ENCODE measurements around the gene SLC10A7.

The SLC10A7 gene

DNA sequence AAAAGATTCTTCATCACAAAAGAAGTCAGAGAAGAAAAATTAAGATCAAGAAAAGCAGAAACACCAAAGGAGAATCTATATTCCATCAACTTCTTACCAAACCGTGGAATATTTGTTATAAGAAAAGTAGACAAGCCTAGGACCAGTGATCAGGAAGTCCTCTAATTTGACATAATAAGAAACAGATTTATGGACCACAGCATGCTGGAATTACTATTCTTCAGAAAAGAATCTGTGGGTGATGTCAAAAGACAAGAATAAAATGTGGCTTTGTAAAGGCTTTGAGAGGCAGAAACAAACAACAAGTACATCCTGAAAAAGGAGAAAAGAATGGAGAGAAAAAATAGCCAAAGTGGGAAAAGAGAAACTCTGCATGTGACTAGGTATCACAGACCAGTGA lies 123.3 kb downstream of the SLC10A7 start:
- Histone ChIP-seq H3K4me3 (ENCODE audit: insufficient read length, low read depth) (no peak overlapping the region), H3K27me3 (ENCODE audit: insufficient read depth, insufficient read length) (no peaks in the 10 kb centered on the region), H3K9ac (ENCODE audit: insufficient read length, low read depth) (no peak overlapping the region), H3K9me3 (ENCODE audit: insufficient read depth, low read length) (no peaks in the 10 kb centered on the region), H3K36me3 (ENCODE audit: insufficient read depth, insufficient read length, low read length) (no peaks in the 10 kb centered on the region), H3K4me1 (ENCODE audit: insufficient read depth, insufficient read length) (no peaks in the 10 kb centered on the region)
- no peak for DNase-seq (ENCODE audit: low read depth, low spot score)
- TF ChIP-seq YY1 (IDR thresholded peaks at IDR 0.05; ENCODE audit: insufficient read depth, insufficient read length) (no peak), ZNF274 (IDR thresholded peaks at IDR 0.05; ENCODE audit: low read depth, low read length) (no peak), SUZ12 (IDR thresholded peaks at IDR 0.05; ENCODE audit: extremely low read depth, insufficient read depth, insufficient read length) (no peak)

DNA sequence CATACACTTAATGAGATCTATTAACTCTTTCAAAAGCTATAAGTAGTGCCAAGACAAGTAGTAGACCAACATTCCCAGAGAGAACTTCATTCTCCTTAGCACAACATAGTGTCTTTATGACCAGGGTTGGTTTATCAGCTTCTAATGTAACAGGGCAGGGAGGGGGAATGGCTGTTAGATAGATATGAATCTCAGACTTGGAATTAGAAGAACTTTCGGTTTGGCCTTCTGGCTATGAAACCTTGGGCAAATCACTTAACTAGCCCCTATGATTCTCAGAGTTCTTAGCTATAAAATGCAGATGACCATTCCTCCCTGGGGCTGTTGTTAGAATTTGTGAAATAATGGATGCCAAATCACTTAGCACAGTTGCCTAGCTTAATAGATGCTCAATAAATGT lies 132.2 kb downstream of the SLC10A7 start:
- no peaks in the 10 kb centered on the region for H3K27me3 ChIP-seq (ENCODE audit: insufficient read depth, insufficient read length)
- H3K36me3 ChIP-seq (ENCODE audit: insufficient read depth, insufficient read length, low read length): no peaks in the 10 kb centered on the region
- H3K4me1 ChIP-seq (ENCODE audit: insufficient read depth, insufficient read length): no peaks in the 10 kb centered on the region
- H3K9ac ChIP-seq (ENCODE audit: insufficient read length, low read depth): no peak overlapping the region
- no peaks in the 10 kb centered on the region for H3K9me3 ChIP-seq (ENCODE audit: insufficient read depth, low read length)
- DNase-seq (ENCODE audit: low read depth, low spot score): no peak
- TF ChIP-seq YY1 (IDR thresholded peaks at IDR 0.05; ENCODE audit: insufficient read depth, insufficient read length): no peak
- TF ChIP-seq ZNF274 (IDR thresholded peaks at IDR 0.05; ENCODE audit: low read depth, low read length): no peak
- TF ChIP-seq SUZ12 (IDR thresholded peaks at IDR 0.05; ENCODE audit: extremely low read depth, insufficient read depth, insufficient read length): no peak
- H3K4me3 ChIP-seq (ENCODE audit: insufficient read length, low read depth): no peak overlapping the region

DNA sequence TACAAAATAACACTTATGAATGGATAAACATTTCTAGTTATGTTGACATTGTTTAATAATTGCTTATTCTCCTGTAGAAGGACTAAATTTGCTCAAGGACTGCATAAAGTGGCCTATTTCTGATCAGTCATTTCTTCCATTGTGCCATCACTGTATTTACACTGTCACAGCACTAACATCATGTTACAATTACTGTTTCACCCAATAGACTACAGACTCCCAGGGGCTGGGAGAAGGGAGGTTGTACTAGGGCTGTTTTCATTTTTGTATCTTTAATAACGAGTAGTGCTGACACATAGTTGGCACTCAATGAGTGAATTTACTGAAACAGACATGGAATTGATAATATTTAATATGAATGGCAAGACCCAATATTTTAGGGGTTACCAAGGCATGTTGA lies 139.5 kb downstream of the SLC10A7 start:
- no peaks in the 10 kb centered on the region for H3K4me1 ChIP-seq (ENCODE audit: insufficient read depth, insufficient read length)
- DNase-seq (ENCODE audit: low read depth, low spot score): no peak
- no peaks in the 10 kb centered on the region for H3K36me3 ChIP-seq (ENCODE audit: insufficient read depth, insufficient read length, low read length)
- H3K4me3 ChIP-seq (ENCODE audit: insufficient read length, low read depth): no peak overlapping the region
- H3K27me3 ChIP-seq (ENCODE audit: insufficient read depth, insufficient read length): no peaks in the 10 kb centered on the region
- TF ChIP-seq YY1 (IDR thresholded peaks at IDR 0.05; ENCODE audit: insufficient read depth, insufficient read length) (no peak), SUZ12 (IDR thresholded peaks at IDR 0.05; ENCODE audit: extremely low read depth, insufficient read depth, insufficient read length) (no peak), ZNF274 (IDR thresholded peaks at IDR 0.05; ENCODE audit: low read depth, low read length) (no peak)
- no peaks in the 10 kb centered on the region for H3K9me3 ChIP-seq (ENCODE audit: insufficient read depth, low read length)
- H3K9ac ChIP-seq (ENCODE audit: insufficient read length, low read depth): no peak overlapping the region

DNA sequence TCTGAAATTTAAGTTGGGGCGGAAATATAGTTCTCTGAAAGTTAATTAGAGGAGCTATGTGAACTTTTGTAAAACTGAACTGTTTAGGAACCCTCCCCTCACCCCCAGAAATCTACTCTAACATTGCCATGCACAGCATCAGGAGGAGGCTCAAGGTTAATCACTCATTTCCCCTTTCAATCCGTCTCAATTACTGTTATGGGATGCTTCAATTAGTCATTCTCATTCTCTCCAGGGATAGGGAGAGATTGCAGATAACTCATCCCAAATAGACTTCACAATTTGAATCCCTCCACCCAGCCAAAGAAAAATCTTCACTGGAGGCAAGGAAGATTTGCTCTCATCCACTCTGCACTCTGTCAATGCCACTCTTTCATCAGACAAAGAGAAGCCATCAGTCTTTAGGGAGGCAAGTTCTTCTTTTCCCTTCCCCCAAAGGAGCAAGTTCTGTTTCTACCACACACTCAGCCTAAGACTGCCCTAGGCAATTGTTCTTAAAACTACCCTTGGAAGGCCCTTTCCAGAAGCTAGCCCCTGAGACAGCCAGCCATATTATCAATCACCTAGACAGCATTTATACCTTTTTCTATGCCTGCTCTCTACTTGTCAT lies 140.4 kb downstream of the SLC10A7 start:
- Histone ChIP-seq H3K4me1 (ENCODE audit: insufficient read depth, insufficient read length) (no peaks in the 10 kb centered on the region), H3K9me3 (ENCODE audit: insufficient read depth, low read length) (no peaks in the 10 kb centered on the region; the same call in 1 of the 2 replicates), H3K36me3 (ENCODE audit: insufficient read depth, insufficient read length, low read length) (no peaks in the 10 kb centered on the region), H3K4me3 (ENCODE audit: insufficient read length, low read depth) (no peak overlapping the region), H3K9ac (ENCODE audit: insufficient read length, low read depth) (no peak overlapping the region), H3K27me3 (ENCODE audit: insufficient read depth, insufficient read length) (no peaks in the 10 kb centered on the region)
- peak; percentile 6 for DNase-seq (ENCODE audit: low read depth, low spot score)
- TF ChIP-seq SUZ12 (IDR thresholded peaks at IDR 0.05; ENCODE audit: extremely low read depth, insufficient read depth, insufficient read length): no peak
- no peak for TF ChIP-seq YY1 (IDR thresholded peaks at IDR 0.05; ENCODE audit: insufficient read depth, insufficient read length)
- no peak for TF ChIP-seq ZNF274 (IDR thresholded peaks at IDR 0.05; ENCODE audit: low read depth, low read length)

DNA sequence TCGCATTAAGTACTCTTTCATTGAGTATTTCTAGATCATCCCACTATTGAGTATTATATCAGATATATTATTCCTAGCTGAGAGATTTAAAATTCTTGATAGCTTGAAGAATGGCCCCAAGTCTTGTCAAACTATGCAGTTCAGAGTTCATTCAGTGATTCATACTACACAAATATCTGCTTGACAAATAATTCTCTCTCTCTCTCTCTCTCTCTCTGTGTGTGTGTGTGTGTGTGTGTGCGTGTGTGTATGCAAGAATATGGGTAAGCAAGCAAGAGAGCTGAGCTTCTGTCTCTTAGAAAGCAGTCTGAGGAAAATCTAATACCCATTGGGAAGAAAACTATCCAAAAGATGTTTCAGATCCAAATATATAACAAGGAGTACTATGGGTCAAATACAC lies 142.0 kb downstream of the SLC10A7 start:
- Histone ChIP-seq H3K27me3 (ENCODE audit: insufficient read depth, insufficient read length) (no peaks in the 10 kb centered on the region), H3K36me3 (ENCODE audit: insufficient read depth, insufficient read length, low read length) (no peaks in the 10 kb centered on the region), H3K9me3 (ENCODE audit: insufficient read depth, low read length) (no peaks in the 10 kb centered on the region; the same call in 1 of the 2 replicates), H3K9ac (ENCODE audit: insufficient read length, low read depth) (no peak overlapping the region), H3K4me3 (ENCODE audit: insufficient read length, low read depth) (no peak overlapping the region), H3K4me1 (ENCODE audit: insufficient read depth, insufficient read length) (no peaks in the 10 kb centered on the region)
- TF ChIP-seq YY1 (IDR thresholded peaks at IDR 0.05; ENCODE audit: insufficient read depth, insufficient read length): no peak
- TF ChIP-seq SUZ12 (IDR thresholded peaks at IDR 0.05; ENCODE audit: extremely low read depth, insufficient read depth, insufficient read length): no peak
- no peak for TF ChIP-seq ZNF274 (IDR thresholded peaks at IDR 0.05; ENCODE audit: low read depth, low read length)
- DNase-seq (ENCODE audit: low read depth, low spot score): no peak

DNA sequence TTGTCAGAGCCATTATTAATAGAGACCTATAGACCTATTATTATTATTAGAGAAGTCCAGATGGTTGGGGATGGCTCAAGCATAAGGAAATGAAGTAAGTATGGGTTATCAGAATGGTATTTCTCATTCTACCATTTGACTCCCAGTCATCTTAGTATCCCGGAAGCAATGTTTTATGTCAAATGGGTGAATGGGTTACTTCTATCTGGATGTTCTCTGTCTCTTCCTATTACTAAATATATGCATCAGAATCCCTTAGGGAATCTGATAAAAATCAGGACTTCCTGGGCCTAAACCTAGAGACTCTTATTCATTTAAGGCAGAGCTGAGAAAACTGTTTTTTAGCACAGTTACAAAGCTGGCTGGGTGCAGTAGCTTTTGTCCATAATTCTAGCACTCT lies 149.9 kb downstream of the SLC10A7 start:
- TF ChIP-seq SUZ12 (IDR thresholded peaks at IDR 0.05; ENCODE audit: extremely low read depth, insufficient read depth, insufficient read length): no peak
- Histone ChIP-seq H3K4me3 (ENCODE audit: insufficient read length, low read depth) (no peak overlapping the region), H3K9me3 (ENCODE audit: insufficient read depth, low read length) (no peaks in the 10 kb centered on the region; the same call in 1 of the 2 replicates), H3K4me1 (ENCODE audit: insufficient read depth, insufficient read length) (no peaks in the 10 kb centered on the region), H3K9ac (ENCODE audit: insufficient read length, low read depth) (no peak overlapping the region), H3K27me3 (ENCODE audit: insufficient read depth, insufficient read length) (no peaks in the 10 kb centered on the region), H3K36me3 (ENCODE audit: insufficient read depth, insufficient read length, low read length) (no peaks in the 10 kb centered on the region)
- DNase-seq (ENCODE audit: low read depth, low spot score): no peak

DNA sequence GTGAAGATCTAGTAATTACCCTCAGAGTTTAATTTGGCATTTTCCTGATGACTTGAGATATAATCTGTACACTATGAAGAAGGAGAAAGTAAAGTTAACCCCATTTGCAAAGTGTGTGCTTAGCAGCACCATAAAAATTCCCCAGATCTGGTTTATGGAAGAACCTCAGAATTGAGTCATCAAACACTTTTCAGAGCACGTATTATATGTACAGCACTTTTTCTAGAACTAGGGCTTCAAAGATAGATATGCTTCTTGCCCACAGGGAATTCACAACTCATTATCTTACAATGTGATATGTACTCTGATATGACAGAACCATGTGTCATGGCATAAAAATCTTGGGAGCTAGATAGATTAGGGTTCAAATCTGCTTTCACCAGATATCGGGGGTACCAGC lies 150.9 kb downstream of the SLC10A7 start:
- H3K9me3 ChIP-seq (ENCODE audit: insufficient read depth, low read length): no peaks in the 10 kb centered on the region
- H3K9ac ChIP-seq (ENCODE audit: insufficient read length, low read depth): no peak overlapping the region
- TF ChIP-seq SUZ12 (IDR thresholded peaks at IDR 0.05; ENCODE audit: extremely low read depth, insufficient read depth, insufficient read length) (no peak), ZNF274 (IDR thresholded peaks at IDR 0.05; ENCODE audit: low read depth, low read length) (no peak), YY1 (IDR thresholded peaks at IDR 0.05; ENCODE audit: insufficient read depth, insufficient read length) (no peak)
- no peak overlapping the region for H3K4me3 ChIP-seq (ENCODE audit: insufficient read length, low read depth)
- H3K4me1 ChIP-seq (ENCODE audit: insufficient read depth, insufficient read length): no peaks in the 10 kb centered on the region
- no peaks in the 10 kb centered on the region for H3K27me3 ChIP-seq (ENCODE audit: insufficient read depth, insufficient read length)
- H3K36me3 ChIP-seq (ENCODE audit: insufficient read depth, insufficient read length, low read length): no peaks in the 10 kb centered on the region
- no peak for DNase-seq (ENCODE audit: low read depth, low spot score)
